IPS DF 6.9 (cell line): ENCODE data around the gene SNED1.

Experiments used
- DNase-seq: peaks from one replicate; pipeline ENCODE4 v3.0.0-alpha.2; 2013; ENCODE audit warnings: low read depth, low spot score
- H3K27ac ChIP-seq: one replicate; pipeline ENCODE4 v1.5.1; 2013; ENCODE audit warnings: low read length, control low read depth
- H3K27me3 ChIP-seq: 2 replicates; pipeline ENCODE4 v1.6.1; 2013; ENCODE audit warnings: mild to moderate bottlenecking, low read length; ENCODE audit not compliant: control insufficient read depth, insufficient read depth
- H3K36me3 ChIP-seq: 2 replicates; pipeline ENCODE4 v1.6.1; 2013; ENCODE audit warnings: low read length; ENCODE audit not compliant: control insufficient read depth, insufficient read depth
- H3K4me1 ChIP-seq: 2 replicates; pipeline ENCODE4 v1.6.1; 2013; ENCODE audit warnings: low read length; ENCODE audit not compliant: control insufficient read depth, insufficient read depth
- H3K4me3 ChIP-seq: 2 replicates; pipeline ENCODE4 v1.5.1; 2013; ENCODE audit warnings: mild to moderate bottlenecking, low read length
- H3K9me3 ChIP-seq: 2 replicates; pipeline ENCODE4 v1.6.1; 2013; ENCODE audit warnings: low read length, inconsistent platforms; ENCODE audit not compliant: control insufficient read depth, insufficient read depth
- WGBS: extraction: QIAGEN DNeasy Blood & Tissue Kit; methylation state at CpG from one replicate; pipeline ENCODE4 v1.1.7; 2013; ENCODE audit warnings: mixed read lengths, missing lambda C conversion rate; ENCODE audit not compliant: insufficient read length, insufficient coverage; 5-methylcytosine and 5-hydroxymethylcytosine counted together

The SNED1 gene

DNA sequence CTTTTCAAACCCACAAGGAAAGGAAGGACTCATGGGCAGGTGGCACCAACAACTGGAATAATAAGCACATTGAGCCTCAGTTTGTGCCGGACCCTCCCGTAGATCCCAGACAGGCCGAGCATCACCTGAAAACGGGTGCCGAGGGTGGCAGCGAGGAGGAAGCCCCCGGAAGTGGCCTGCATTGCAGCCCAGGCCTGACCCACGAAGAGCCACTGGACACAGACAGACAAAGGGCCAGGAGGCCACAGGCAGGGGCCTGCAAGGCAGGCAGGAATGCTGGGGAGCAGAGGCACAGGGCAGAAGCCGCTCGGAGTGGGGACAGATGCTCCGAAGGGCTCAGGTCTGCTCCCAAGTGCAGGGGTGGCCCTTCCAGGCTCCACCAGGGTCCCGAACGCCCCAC, 71.9 kb downstream of the SNED1 start:
- no peak overlapping the region for H3K27ac ChIP-seq
- H3K27me3 ChIP-seq, result no peaks in the 10 kb centered on the region
- WGBS, result no CpG with 5 or more reads among the region's 13 CpGs
- H3K36me3 ChIP-seq, result no peaks in the 10 kb centered on the region
- no peaks in the 10 kb centered on the region for H3K9me3 ChIP-seq
- H3K4me3 ChIP-seq, result no peak overlapping the region
- no peak for DNase-seq
- no peaks in the 10 kb centered on the region for H3K4me1 ChIP-seq

DNA sequence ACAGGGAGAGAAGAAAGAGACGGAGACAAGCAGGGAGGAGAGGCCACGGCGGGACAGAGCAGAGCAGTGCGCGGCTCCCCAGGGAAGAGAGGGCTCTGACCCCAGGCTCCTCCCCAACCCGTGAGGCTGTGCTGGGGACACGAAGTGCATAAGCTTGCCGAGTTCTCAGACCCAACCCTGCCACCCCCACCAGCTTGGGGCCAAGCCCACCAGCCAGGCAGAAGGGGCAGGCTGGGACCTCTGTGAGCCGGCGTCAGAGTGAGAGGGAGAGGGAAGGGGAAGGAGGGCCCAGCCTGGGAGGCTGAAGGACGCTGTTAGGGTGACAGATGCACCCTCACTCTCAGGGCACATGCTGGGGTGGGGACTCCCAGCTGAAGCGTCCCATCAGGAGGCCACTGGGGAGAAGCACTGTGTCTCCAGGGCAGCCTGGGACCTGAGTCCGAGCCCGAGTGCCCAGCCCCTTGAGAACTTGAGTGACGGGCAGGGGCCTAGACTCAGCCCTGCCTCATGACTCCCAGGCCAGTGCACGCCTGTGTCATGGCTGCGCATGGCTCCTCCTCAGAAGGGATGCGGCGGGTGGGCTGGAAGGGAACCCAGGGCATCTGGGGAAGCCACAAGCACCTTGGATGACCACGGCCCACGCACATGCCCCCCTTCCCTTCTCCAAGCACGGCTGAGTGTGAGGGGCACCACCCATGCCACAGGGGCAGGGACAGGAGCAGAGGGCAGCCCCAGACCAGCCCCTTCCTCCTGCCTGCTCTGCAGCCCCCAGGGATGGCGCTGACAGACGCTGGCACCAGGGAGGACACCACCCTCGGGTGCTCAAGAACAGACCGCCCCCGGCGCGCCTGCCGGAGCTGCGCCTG, 72.6 kb downstream of the SNED1 start:
- Histone ChIP-seq H3K4me1 (no peaks in the 10 kb centered on the region), H3K36me3 (no peaks in the 10 kb centered on the region), H3K9me3 (no peaks in the 10 kb centered on the region), H3K4me3 (no peak overlapping the region), H3K27ac (no peak overlapping the region), H3K27me3 (no peaks in the 10 kb centered on the region)
- DNase-seq, result no peak
- no CpG with 5 or more reads among the region's 31 CpGs for WGBS

DNA sequence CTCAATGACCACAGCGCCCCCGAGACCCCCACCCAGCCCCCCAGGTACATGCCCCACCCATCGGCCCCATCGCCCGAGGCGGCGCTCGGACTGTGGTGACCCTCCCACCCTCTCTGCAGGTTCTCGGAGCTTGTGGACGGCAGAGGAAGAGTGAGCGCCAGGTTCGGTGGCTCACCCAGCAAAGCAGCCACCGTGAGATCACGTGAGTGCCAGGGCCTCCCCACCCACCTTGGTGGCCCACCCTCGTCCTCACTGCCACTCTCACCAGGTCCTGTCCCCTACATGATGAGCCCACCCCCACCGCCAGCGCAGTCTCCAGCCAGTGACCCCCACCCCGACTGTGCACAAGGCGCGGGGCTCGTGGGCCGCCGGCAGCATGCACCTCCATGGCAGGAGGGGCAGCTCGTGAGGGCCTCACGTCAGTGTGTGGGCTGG, 73.3 kb downstream of the SNED1 start:
- Histone ChIP-seq H3K4me1 (no peaks in the 10 kb centered on the region), H3K9me3 (no peaks in the 10 kb centered on the region), H3K27me3 (no peaks in the 10 kb centered on the region), H3K36me3 (no peaks in the 10 kb centered on the region), H3K27ac (no peak overlapping the region), H3K4me3 (no peak overlapping the region)
- DNase-seq, result no peak
- WGBS, result no CpG with 5 or more reads among the region's 25 CpGs

DNA sequence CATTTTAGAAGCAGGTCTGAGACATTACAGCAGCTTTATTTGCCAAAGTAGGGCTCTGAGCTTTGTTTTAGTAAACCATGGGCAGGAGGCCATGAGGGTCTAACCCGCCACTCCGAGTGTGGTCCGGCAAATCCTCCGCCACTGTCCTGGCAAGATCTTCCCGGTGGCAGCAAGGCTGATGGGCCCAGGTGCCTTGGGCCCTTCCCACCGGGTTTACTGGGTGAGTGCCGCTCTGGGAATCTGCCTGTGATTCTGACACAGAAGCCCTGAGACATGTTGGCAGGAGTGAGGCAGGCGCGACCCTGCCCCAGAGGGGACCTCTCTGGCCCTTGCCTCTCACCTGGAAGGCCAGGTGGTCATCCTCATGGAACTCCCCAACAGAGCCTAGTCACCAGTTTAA, 73.7 kb downstream of the SNED1 start:
- Histone ChIP-seq H3K27ac (no peak overlapping the region), H3K27me3 (no peaks in the 10 kb centered on the region), H3K4me1 (no peaks in the 10 kb centered on the region), H3K4me3 (no peak overlapping the region), H3K36me3 (no peaks in the 10 kb centered on the region), H3K9me3 (no peaks in the 10 kb centered on the region)
- no CpG with 5 or more reads among the region's 9 CpGs for WGBS
- no peak for DNase-seq

DNA sequence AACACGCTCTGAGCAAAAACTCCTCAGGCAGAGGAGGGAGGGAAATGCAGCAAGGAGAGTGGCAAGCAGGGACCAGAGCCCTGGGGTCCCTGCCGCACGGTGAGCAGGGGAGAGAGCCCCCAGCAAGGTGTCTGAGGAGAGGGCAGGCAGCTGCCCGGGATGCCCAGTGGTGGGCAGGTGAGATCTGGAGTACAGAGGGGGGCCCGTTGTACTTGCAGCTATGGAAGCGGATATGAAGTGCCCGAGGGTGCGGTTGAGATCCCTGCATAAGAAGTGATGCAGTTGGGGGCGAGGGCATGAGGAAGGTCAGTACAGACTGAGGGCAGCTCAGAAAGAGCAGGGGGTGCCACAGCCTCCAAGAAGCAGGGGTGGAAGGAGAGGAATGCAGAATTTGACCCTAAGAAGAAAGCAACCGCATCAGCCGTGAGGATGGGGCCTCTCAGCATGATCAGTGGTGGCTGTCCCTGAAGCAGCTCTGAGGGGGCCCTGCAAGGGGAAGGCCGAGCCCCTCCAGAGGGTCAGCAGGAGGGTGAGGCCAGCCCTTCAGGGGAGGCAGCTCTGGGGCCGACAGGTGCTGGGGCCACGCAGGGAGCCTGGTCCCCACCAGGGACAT, 74.2 kb downstream of the SNED1 start:
- no peaks in the 10 kb centered on the region for H3K9me3 ChIP-seq
- no peaks in the 10 kb centered on the region for H3K4me1 ChIP-seq
- H3K4me3 ChIP-seq, result no peak overlapping the region
- DNase-seq, result no peak
- WGBS, result no CpG with 5 or more reads among the region's 14 CpGs
- no peak overlapping the region for H3K27ac ChIP-seq
- no peaks in the 10 kb centered on the region for H3K27me3 ChIP-seq
- H3K36me3 ChIP-seq, result no peaks in the 10 kb centered on the region

DNA sequence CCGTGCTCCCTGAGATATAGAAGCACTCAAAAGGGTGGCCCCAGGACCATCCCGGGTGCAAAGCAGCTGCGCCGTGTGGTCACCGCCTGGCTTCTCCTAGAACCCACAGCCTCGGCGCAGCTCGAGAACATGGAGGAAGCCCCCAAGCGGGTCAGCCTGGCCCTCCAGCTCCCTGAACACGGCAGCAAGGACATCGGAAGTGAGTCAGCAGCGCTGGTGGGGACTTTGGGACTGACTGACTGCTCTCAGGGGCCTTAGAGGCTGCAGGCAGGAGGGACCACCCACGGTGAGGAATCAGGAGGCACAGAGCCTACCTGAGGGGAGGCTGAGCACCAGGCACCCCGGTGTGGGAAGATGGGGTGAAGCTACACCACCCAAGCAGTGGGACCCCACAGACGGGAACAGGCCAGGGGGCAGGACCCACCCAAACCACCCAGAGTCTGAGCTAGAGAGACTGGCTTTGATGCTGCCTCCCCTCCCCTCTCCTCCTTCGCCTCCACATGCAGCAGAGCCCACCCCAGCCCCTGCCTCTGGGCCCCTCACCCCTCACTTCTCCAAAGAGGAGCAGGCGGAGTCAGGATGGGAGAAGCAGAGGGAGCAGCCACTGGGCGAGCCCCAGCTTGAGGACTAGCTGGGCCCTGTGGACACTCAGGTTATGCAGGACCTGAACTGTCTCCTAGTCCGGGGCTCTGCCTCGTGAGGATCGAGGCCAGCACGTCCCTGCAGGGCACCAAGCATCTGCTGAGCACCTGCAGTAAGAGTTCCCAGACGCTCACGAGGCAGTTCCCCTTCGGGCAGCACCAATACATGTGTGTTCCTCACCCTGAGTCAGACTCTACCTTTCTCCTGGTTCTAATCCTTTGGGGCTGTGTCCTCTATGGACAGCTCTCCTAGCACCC, 75.0 kb downstream of the SNED1 start:
- Histone ChIP-seq H3K27ac (no peak overlapping the region), H3K4me1 (no peaks in the 10 kb centered on the region), H3K9me3 (no peaks in the 10 kb centered on the region), H3K4me3 (no peak overlapping the region), H3K27me3 (no peaks in the 10 kb centered on the region), H3K36me3 (no peaks in the 10 kb centered on the region)
- WGBS, result no CpG with 5 or more reads among the region's 25 CpGs
- no peak for DNase-seq

DNA sequence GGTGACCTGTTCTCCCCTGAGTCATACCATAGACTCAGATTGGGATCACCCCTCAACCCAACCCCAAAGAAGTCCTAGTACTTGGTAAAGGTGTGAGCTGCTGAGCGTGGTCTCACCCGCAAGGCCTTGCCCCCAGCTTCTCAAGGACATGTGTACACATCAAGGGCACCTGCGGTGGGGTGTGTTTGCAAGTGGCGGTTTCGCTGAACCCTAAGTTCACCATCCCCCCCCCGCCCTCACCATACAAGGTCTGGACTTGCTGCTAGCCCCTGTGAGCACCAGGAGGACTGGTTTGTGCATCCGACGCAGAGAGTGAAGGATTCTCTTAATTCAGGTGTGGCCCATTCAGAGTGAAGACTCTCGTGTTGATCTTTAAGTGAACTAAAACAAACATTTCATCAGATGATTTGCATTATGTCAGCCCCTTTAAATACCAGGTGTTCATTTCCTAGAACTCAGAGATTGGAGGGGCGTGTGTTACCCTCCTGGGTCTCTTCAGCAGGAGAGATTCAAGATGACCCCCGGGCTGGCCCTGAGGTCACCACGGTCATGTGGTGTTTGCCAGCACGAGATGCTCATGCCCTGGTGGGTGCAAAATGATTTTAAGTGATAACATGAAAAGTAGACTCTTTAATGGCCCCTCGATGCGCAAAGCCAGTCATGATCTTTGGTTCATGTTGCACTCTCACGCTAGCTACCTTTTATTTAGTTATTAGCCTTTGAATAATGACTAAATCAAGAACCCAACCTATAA, 75.8 kb downstream of the SNED1 start:
- H3K4me1 ChIP-seq, result no peaks in the 10 kb centered on the region
- H3K36me3 ChIP-seq, result no peaks in the 10 kb centered on the region
- DNase-seq, result no peak
- WGBS, result no CpG with 5 or more reads among the region's 16 CpGs
- no peaks in the 10 kb centered on the region for H3K9me3 ChIP-seq
- H3K4me3 ChIP-seq, result no peak overlapping the region
- no peaks in the 10 kb centered on the region for H3K27me3 ChIP-seq
- no peak overlapping the region for H3K27ac ChIP-seq

DNA sequence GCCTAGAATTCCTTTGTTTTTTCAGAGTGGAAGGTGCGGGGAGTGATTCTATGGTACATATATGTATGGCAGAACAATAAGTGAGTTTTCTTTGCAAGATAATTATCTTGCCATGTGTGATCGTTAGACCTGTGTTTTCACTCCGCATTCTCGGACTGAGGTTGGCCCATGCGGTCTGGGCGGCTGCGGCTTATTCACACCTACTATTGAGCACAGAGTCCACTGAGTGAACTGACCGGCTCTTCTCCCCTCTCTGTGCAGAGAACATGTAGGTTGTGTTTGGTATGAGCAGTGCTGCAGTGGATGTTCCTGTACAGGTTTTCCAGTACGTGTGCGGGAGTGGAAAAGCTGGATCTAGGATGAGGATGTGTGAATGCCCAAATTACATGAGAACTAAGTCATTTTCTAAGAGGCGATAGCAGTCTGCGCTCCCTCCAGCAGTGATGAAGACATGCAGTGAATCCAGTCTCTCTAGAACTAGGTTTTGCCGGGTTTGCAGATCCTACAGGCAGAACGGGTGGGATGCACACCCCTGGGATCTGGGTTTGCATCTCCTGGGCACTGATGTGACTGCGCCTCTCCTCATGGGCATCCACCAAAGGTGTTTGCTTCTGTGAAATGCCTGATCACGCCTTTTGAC, 76.6 kb downstream of the SNED1 start:
- Histone ChIP-seq H3K4me3 (no peak overlapping the region), H3K36me3 (no peaks in the 10 kb centered on the region), H3K27me3 (no peaks in the 10 kb centered on the region), H3K4me1 (no peaks in the 10 kb centered on the region), H3K27ac (no peak overlapping the region), H3K9me3 (no peaks in the 10 kb centered on the region)
- no peak for DNase-seq
- no CpG with 5 or more reads among the region's 16 CpGs for WGBS

DNA sequence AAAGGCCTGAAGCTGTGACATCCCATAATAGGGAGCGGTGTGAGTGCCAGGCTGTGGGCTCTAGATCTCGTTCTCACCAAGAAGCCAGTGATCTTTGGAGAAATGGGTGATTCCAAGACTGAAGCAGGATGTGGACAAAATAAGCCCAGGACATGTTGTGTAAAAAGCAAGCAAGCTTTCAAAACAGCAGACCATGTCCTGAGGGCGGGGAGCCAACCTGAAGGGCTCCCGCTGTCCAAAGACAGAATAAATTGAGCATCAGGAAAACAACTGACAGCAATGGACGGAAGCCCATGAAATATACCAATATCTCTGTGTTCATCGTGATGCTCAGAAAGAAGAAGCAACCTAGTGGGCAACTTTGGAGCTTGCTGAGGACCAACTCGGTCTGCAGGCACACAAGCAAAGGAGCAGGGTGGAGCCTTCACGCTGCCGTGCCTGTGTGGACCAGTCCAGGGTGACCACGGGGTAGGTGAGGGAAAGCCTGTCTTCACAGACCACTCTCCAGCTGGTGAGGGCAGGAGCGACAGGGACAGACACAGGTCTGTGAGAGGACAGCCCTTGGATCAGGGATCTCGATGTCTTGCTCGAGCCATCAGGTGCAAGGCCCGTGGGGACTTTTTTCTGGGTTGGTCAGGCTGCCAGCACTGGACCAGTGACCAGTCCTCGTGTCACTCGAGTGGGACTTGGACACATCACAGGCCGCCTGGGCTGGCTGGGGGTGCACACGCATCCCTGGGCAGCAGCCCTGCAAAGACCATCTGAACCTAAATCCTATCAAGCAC, 82.2 kb downstream of the SNED1 start:
- DNase-seq, result no peak
- H3K9me3 ChIP-seq, result no peaks in the 10 kb centered on the region
- H3K4me3 ChIP-seq, result no peak overlapping the region
- H3K4me1 ChIP-seq, result no peaks in the 10 kb centered on the region
- no peak overlapping the region for H3K27ac ChIP-seq
- H3K27me3 ChIP-seq, result no peaks in the 10 kb centered on the region
- no CpG with 5 or more reads among the region's 18 CpGs for WGBS
- no peaks in the 10 kb centered on the region for H3K36me3 ChIP-seq
